HepG2 (cell line): Measurements from ENCODE around the gene SH2D2A. TPM values are rescaled to one million over a fixed set of nuclear protein-coding genes. Genes with fewer than 3 reads are reported as not detected.

Source experiments
- ARNT2 ChIP-seq: sonication (generic); formaldehyde crosslinking; IDR thresholded peaks from 2 replicates; pipeline ENCODE4 v1.8.0; 2022; ENCODE audit warnings: mild to moderate bottlenecking, low read depth, missing genetic modification reagents, moderate library complexity
- ATRX ChIP-seq: sonication (generic); formaldehyde crosslinking; IDR thresholded peaks from 2 replicates; pipeline ENCODE4 v1.4.0; 2020; ENCODE audit warnings: missing genetic modification reagents, borderline replicate concordance
- BORCS8-MEF2B ChIP-seq: sonication (generic); formaldehyde crosslinking; IDR thresholded peaks from 2 replicates; pipeline ENCODE4 v1.8.0; 2022; ENCODE audit warnings: mild to moderate bottlenecking, missing genetic modification reagents
- CHD2 ChIP-seq: IDR thresholded peaks from 2 replicates; pipeline ENCODE4 v1.6.1; 2011; ENCODE audit warnings: low read depth, low read length, improper control_type of control experiment
- ELF1 ChIP-seq: sonication (generic); formaldehyde crosslinking; IDR thresholded peaks from 2 replicates; pipeline ENCODE4 v1.4.0; 2020; ENCODE audit warnings: missing genetic modification reagents
- ERF ChIP-seq: IDR thresholded peaks from 2 replicates; pipeline ENCODE4 v1.6.1; 2018; ENCODE audit warnings: missing biosample characterization, missing genetic modification reagents
- GABPB1 ChIP-seq: IDR thresholded peaks from 2 replicates; pipeline ENCODE4 v1.6.1; 2016; ENCODE audit warnings: mild to moderate bottlenecking, missing genetic modification reagents, moderate library complexity, missing compliant biosample characterization
- HMGA1 ChIP-seq: sonication (generic); formaldehyde crosslinking; conservative IDR thresholded peaks from 2 replicates; pipeline ENCODE4 v1.4.0; 2020; ENCODE audit warnings: missing genetic modification reagents
- HOXA7 ChIP-seq: sonication (generic); formaldehyde crosslinking; IDR thresholded peaks from 2 replicates; pipeline ENCODE4 v1.8.1; 2022; ENCODE audit warnings: mild to moderate bottlenecking, missing genetic modification reagents, moderate library complexity
- KDM3A ChIP-seq: IDR thresholded peaks from 2 replicates; pipeline ENCODE4 v1.6.1; 2018; ENCODE audit warnings: low read depth, missing compliant biosample characterization
- MIER3 ChIP-seq: IDR thresholded peaks from 2 replicates; pipeline ENCODE4 v1.6.1; 2016; ENCODE audit warnings: missing compliant biosample characterization, borderline replicate concordance
- POLR2AphosphoS5 ChIP-seq: IDR thresholded peaks from 2 replicates; pipeline ENCODE4 v1.6.1; 2012; ENCODE audit warnings: low read depth, low read length
- SIX4 ChIP-seq: sonication (generic); formaldehyde crosslinking; IDR thresholded peaks from 2 replicates; pipeline ENCODE4 v1.4.0; 2020; ENCODE audit warnings: missing genetic modification reagents
- TAF1 ChIP-seq: sonication (generic); formaldehyde crosslinking; IDR thresholded peaks from 2 replicates; pipeline ENCODE4 v1.4.0; 2020; ENCODE audit warnings: missing genetic modification reagents
- ZC3H13 ChIP-seq: sonication (generic); formaldehyde crosslinking; IDR thresholded peaks from 2 replicates; pipeline ENCODE4 v1.8.1; 2023; ENCODE audit warnings: mild to moderate bottlenecking, missing genetic modification reagents, moderate library complexity
- ZNF549 ChIP-seq: sonication (generic); formaldehyde crosslinking; IDR thresholded peaks from 2 replicates; pipeline ENCODE4 v1.5.0; 2020; ENCODE audit warnings: missing genetic modification reagents
- ZNF564 ChIP-seq: sonication (generic); formaldehyde crosslinking; IDR thresholded peaks from 2 replicates; pipeline ENCODE4 v1.8.1; 2023; ENCODE audit warnings: mild to moderate bottlenecking, missing genetic modification reagents
- ZNF776 ChIP-seq: sonication (generic); formaldehyde crosslinking; IDR thresholded peaks from 2 replicates; pipeline ENCODE4 v1.4.0; 2020; ENCODE audit warnings: mild to moderate bottlenecking, missing genetic modification reagents
- polyA plus RNA-seq, 8 experiments: library from polyadenylated mRNA; depleted of rRNA in 3 of 8; stranded (reverse) in 7 of 8; unstranded in 1 of 8; fragments of >200 nt; fragmentation: Illumina TruSeq in 4 of 8; extraction: Trizol in 4 of 8; gene quantifications; 2 replicates each; pipeline versions ENCODE4 v1.2.1 to v1.2.3, GENCODE V29; 2011 to 2016; ENCODE audit warnings: low read depth in 4 of 8, missing spikeins in 1 of 8, mixed read lengths in 1 of 8; ENCODE audit not compliant: insufficient read depth in 1 of 8
- total RNA-seq, 5 experiments: library from RNA; depleted of rRNA; stranded (reverse); fragments of >200 nt; fragmentation: Illumina TruSeq; extraction: Trizol; gene quantifications; 2 replicates each; pipeline ENCODE4 v1.2.3, GENCODE V29; 2016; ENCODE audit warnings: low read depth in 1 of 5
- TF ChIP-seq, protein P1 (sequence below): sonication (generic); formaldehyde crosslinking; IDR thresholded peaks from 2 replicates; pipeline ENCODE4 v1.4.0; 2020; ENCODE audit warnings: missing genetic modification reagents
- TF ChIP-seq, protein P2 (sequence below): sonication (generic); formaldehyde crosslinking; conservative IDR thresholded peaks from 2 replicates; pipeline ENCODE4 v1.4.0; 2020; ENCODE audit warnings: missing genetic modification reagents
- TF ChIP-seq, protein P3 (sequence below): sonication (generic); formaldehyde crosslinking; IDR thresholded peaks from 2 replicates; pipeline ENCODE4 v1.8.0; 2022; ENCODE audit warnings: mild to moderate bottlenecking, missing genetic modification reagents, moderate library complexity
- TF ChIP-seq, protein P4 (sequence below): sonication (generic); formaldehyde crosslinking; IDR thresholded peaks from 2 replicates; pipeline ENCODE4 v1.4.0; 2020; ENCODE audit warnings: mild to moderate bottlenecking, missing genetic modification reagents

The SH2D2A gene
- total and polyA plus RNA-seq, 2 of the 13 experiments (the other 11 are each of a cell fraction or from before 2014, with no cell fraction given) = 0.57 to 0.73 TPM

DNA sequence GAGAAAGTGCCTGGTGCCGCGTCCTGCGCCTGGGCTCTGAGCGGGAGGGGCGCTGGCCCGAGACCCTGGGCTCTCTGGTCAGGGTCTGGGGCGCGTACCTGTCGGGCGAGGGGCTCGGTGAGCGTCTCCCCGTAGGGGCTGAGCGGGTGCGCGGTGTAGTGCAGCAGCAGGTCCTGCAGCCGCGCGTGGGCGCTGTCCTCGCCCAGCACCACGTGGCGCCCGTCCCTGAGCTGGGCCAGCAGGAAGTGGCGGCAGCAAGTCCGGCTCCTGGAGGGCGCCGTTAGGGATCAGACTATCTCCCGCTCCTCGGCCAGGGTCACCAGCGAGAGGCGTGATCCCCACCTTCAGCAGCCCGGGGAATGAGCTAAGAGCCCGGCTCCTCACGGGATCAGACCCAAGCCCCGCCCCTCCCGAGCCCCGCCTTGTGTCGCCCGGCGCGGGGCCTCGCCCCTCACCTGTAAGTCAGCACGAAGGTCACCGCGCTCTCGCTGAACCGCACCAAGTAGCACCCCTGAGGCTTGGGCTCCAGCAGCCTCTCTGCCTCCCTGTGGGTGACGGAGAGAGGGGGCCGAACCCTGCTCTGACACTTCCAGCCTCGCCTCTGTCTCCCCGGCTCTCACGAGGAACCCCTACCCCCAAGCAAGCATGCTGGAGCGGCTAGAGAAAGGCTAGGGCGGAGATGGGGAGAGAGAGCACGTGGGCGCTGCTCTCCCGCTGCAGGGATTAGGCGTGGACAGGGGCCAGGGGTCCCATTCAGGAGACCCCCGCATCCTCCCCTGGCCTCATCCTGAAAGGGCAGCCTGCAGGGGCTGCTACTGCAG lies 2.7 kb downstream of the SH2D2A start (continued):
- TF ChIP-seq, protein P1, sequence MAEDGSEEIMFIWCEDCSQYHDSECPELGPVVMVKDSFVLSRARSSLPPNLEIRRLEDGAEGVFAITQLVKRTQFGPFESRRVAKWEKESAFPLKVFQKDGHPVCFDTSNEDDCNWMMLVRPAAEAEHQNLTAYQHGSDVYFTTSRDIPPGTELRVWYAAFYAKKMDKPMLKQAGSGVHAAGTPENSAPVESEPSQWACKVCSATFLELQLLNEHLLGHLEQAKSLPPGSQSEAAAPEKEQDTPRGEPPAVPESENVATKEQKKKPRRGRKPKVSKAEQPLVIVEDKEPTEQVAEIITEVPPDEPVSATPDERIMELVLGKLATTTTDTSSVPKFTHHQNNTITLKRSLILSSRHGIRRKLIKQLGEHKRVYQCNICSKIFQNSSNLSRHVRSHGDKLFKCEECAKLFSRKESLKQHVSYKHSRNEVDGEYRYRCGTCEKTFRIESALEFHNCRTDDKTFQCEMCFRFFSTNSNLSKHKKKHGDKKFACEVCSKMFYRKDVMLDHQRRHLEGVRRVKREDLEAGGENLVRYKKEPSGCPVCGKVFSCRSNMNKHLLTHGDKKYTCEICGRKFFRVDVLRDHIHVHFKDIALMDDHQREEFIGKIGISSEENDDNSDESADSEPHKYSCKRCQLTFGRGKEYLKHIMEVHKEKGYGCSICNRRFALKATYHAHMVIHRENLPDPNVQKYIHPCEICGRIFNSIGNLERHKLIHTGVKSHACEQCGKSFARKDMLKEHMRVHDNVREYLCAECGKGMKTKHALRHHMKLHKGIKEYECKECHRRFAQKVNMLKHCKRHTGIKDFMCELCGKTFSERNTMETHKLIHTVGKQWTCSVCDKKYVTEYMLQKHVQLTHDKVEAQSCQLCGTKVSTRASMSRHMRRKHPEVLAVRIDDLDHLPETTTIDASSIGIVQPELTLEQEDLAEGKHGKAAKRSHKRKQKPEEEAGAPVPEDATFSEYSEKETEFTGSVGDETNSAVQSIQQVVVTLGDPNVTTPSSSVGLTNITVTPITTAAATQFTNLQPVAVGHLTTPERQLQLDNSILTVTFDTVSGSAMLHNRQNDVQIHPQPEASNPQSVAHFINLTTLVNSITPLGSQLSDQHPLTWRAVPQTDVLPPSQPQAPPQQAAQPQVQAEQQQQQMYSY = peak; percentile 67; the same call in 1 of the 2 replicates
- TF ChIP-seq ZNF776 (peak; percentile 83), ZNF549 (CRISPR knock-in tag) (no peak), ARNT2 (CRISPR knock-in tag) (peak; percentile 96), ELF1 (CRISPR knock-in tag) (peak; percentile 75), SIX4 (CRISPR knock-in tag) (no peak; the same call in 1 of the 2 replicates), HMGA1 (no peak), GABPB1 (CRISPR knock-in tag) (peak; percentile 93), CHD2 (no peak), ZC3H13 (CRISPR knock-in tag) (0 out of 2 replicates have a peak, but pooled peaks have one; percentile 36), BORCS8-MEF2B (peak; percentile 74; the same call in 1 of the 2 replicates), MIER3 (CRISPR knock-in tag) (no peak), ZNF564 (CRISPR knock-in tag) (peak; percentile 91; the same call in 1 of the 2 replicates), ATRX (no peak), TAF1 (CRISPR knock-in tag) (peak; percentile 63; the same call in 1 of the 2 replicates), HOXA7 (CRISPR knock-in tag) (no peak), POLR2AphosphoS5 (0 out of 2 replicates have a peak, but pooled peaks have one; percentile 30), KDM3A (peak; percentile 54; the same call in 1 of the 2 replicates), ERF (CRISPR knock-in tag) (peak; percentile 82; the same call in 1 of the 2 replicates)
- TF ChIP-seq, protein P2, sequence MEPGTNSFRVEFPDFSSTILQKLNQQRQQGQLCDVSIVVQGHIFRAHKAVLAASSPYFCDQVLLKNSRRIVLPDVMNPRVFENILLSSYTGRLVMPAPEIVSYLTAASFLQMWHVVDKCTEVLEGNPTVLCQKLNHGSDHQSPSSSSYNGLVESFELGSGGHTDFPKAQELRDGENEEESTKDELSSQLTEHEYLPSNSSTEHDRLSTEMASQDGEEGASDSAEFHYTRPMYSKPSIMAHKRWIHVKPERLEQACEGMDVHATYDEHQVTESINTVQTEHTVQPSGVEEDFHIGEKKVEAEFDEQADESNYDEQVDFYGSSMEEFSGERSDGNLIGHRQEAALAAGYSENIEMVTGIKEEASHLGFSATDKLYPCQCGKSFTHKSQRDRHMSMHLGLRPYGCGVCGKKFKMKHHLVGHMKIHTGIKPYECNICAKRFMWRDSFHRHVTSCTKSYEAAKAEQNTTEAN (CRISPR knock-in tag) = peak; percentile 56; the same call in 1 of the 2 replicates
- TF ChIP-seq, protein P3, sequence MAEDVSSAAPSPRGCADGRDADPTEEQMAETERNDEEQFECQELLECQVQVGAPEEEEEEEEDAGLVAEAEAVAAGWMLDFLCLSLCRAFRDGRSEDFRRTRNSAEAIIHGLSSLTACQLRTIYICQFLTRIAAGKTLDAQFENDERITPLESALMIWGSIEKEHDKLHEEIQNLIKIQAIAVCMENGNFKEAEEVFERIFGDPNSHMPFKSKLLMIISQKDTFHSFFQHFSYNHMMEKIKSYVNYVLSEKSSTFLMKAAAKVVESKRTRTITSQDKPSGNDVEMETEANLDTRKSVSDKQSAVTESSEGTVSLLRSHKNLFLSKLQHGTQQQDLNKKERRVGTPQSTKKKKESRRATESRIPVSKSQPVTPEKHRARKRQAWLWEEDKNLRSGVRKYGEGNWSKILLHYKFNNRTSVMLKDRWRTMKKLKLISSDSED (CRISPR knock-in tag) = no peak
- TF ChIP-seq, protein P4, sequence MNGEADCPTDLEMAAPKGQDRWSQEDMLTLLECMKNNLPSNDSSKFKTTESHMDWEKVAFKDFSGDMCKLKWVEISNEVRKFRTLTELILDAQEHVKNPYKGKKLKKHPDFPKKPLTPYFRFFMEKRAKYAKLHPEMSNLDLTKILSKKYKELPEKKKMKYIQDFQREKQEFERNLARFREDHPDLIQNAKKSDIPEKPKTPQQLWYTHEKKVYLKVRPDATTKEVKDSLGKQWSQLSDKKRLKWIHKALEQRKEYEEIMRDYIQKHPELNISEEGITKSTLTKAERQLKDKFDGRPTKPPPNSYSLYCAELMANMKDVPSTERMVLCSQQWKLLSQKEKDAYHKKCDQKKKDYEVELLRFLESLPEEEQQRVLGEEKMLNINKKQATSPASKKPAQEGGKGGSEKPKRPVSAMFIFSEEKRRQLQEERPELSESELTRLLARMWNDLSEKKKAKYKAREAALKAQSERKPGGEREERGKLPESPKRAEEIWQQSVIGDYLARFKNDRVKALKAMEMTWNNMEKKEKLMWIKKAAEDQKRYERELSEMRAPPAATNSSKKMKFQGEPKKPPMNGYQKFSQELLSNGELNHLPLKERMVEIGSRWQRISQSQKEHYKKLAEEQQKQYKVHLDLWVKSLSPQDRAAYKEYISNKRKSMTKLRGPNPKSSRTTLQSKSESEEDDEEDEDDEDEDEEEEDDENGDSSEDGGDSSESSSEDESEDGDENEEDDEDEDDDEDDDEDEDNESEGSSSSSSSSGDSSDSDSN (CRISPR knock-in tag) = peak; percentile 85
